ENCODE data around the gene SOX6. TPM values are rescaled to one million over a fixed set of nuclear protein-coding genes. Genes with fewer than 3 reads are reported as not detected.

SOX6 gene
- total RNA-seq, 1 experiment from 2014 or later: 5.1 TPM

GRCh38 chr11:16194566-16194965 is 161.8 kb downstream of the SOX6 start:
- Histone ChIP-seq H3K4me2 (no peak overlapping the region), H4K20me1 (ENCODE audit: insufficient read depth) (no peaks in the 10 kb centered on the region), H3K4me3 (no peak overlapping the region), H3K4me1 (replicated peaks; ENCODE audit: insufficient read depth) (no peaks in the 10 kb centered on the region), H2AFZ (no peak overlapping the region), H3K27ac (no peak overlapping the region), H3K9me3 (ENCODE audit: insufficient read depth, low read depth) (no peaks in the 10 kb centered on the region), H3K9me2 (ENCODE audit: insufficient read depth) (no peaks in the 10 kb centered on the region), H3K79me2 (ENCODE audit: low read depth) (no peaks in the 10 kb centered on the region), H3K27me3 (ENCODE audit: insufficient read depth, low read depth) (no peaks in the 10 kb centered on the region), H3F3A (ENCODE audit: insufficient read depth, low read depth) (no peaks in the 10 kb centered on the region), H3K36me3 (ENCODE audit: low read depth) (no peaks in the 10 kb centered on the region)
- CTCF ChIA-PET: no interaction called here
- TF ChIP-seq EZH2 (IDR thresholded peaks at IDR 0.05; ENCODE audit: low read depth): no peak
- TF ChIP-seq, protein P1, sequence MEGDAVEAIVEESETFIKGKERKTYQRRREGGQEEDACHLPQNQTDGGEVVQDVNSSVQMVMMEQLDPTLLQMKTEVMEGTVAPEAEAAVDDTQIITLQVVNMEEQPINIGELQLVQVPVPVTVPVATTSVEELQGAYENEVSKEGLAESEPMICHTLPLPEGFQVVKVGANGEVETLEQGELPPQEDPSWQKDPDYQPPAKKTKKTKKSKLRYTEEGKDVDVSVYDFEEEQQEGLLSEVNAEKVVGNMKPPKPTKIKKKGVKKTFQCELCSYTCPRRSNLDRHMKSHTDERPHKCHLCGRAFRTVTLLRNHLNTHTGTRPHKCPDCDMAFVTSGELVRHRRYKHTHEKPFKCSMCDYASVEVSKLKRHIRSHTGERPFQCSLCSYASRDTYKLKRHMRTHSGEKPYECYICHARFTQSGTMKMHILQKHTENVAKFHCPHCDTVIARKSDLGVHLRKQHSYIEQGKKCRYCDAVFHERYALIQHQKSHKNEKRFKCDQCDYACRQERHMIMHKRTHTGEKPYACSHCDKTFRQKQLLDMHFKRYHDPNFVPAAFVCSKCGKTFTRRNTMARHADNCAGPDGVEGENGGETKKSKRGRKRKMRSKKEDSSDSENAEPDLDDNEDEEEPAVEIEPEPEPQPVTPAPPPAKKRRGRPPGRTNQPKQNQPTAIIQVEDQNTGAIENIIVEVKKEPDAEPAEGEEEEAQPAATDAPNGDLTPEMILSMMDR (conservative IDR thresholded peaks at IDR 0.05): no peak
- DNase-seq: no peak
- POLR2A ChIA-PET (ENCODE audit: unreplicated experiment): no interaction called here
- BruUV-seq (replicated peaks): no TSS peak
- intact Hi-C loops (cut with micrococcal nuclease; ENCODE audit: unreplicated experiment): no loop called here

DNA sequence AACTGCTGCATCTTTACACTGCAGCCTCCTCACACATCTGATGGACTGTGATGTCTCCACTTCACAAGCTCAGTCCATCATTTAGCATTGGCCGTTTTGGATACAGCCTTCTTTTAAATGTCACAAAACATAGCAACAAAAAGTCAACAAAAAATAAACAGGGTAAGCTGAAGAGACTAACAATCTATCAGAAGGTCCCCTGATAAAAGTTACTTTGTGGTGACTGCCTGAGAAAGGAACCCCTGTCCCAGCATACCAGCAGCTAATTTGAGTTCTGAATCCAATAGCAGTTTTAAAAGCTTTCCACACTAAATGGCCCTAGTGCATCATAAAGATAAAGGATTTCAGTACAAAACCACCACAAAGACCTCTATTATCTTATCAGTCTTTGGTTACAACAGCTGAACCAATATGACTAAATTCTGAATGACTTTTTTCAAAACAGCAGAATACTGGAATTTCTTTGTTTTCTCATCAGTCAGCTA is 162.4 kb downstream of the SOX6 start:
- no peak overlapping the region for H3K4me2 ChIP-seq
- CTCF ChIA-PET: interaction anchor here (0.6 kb wide), 1 partner anchor 1302 kb away, joined by 3 read pairs; the partner anchor contains the start of gene CYP2R1
- H3K36me3 ChIP-seq (ENCODE audit: low read depth): no peaks in the 10 kb centered on the region
- DNase-seq: no peak
- H3K79me2 ChIP-seq (ENCODE audit: low read depth): no peaks in the 10 kb centered on the region
- H3K4me3 ChIP-seq: no peak overlapping the region
- no peak overlapping the region for H3K27ac ChIP-seq
- POLR2A ChIA-PET (ENCODE audit: unreplicated experiment): interaction anchor here (0.6 kb wide), 1 partner anchor 49 kb away, joined by 5 read pairs; no protein-coding TSS in a partner anchor
- BruUV-seq (replicated peaks): no TSS peak
- H4K20me1 ChIP-seq (ENCODE audit: insufficient read depth): no peaks in the 10 kb centered on the region
- no peak overlapping the region for H2AFZ ChIP-seq
- no peaks in the 10 kb centered on the region for H3K4me1 ChIP-seq (replicated peaks; ENCODE audit: insufficient read depth)
- TF ChIP-seq, protein P1 (conservative IDR thresholded peaks at IDR 0.05): no peak
- TF ChIP-seq EZH2 (IDR thresholded peaks at IDR 0.05; ENCODE audit: low read depth): no peak
- H3K9me3 ChIP-seq (ENCODE audit: insufficient read depth, low read depth): no peaks in the 10 kb centered on the region
- no peaks in the 10 kb centered on the region for H3F3A ChIP-seq (ENCODE audit: insufficient read depth, low read depth)
- no peaks in the 10 kb centered on the region for H3K9me2 ChIP-seq (ENCODE audit: insufficient read depth)
- no peaks in the 10 kb centered on the region for H3K27me3 ChIP-seq (ENCODE audit: insufficient read depth, low read depth)
- intact Hi-C loops (cut with micrococcal nuclease; ENCODE audit: unreplicated experiment): no loop called here

DNA sequence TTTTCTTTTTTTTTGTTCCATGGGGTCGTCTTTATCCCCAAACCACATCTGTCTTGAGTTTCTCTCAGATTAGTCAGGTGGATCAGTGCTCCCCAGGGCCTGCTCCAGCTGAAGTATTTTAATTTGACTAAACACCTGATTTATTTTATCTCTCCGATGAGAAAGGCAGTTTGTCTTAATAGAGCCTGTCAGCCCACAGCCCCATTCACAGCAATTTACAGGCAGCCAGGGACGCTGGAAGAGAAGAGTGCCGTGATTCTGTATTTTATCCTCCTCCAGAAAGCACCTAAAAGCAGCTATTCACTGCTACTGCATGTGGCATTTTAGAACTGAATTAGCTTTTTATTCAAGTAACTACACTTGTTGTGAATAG is 164.5 kb downstream of the SOX6 start:
- Histone ChIP-seq H3K27ac (no peak overlapping the region), H4K20me1 (ENCODE audit: insufficient read depth) (no peaks in the 10 kb centered on the region), H3K4me3 (no peak overlapping the region), H3K27me3 (ENCODE audit: insufficient read depth, low read depth) (no peaks in the 10 kb centered on the region), H3K4me1 (replicated peaks; ENCODE audit: insufficient read depth) (no peaks in the 10 kb centered on the region), H3K36me3 (ENCODE audit: low read depth) (no peaks in the 10 kb centered on the region), H3K79me2 (ENCODE audit: low read depth) (no peaks in the 10 kb centered on the region), H3K4me2 (no peak overlapping the region), H3F3A (ENCODE audit: insufficient read depth, low read depth) (no peaks in the 10 kb centered on the region), H3K9me3 (ENCODE audit: insufficient read depth, low read depth) (no peaks in the 10 kb centered on the region), H3K9me2 (ENCODE audit: insufficient read depth) (no peaks in the 10 kb centered on the region), H2AFZ (no peak overlapping the region)
- TF ChIP-seq EZH2 (IDR thresholded peaks at IDR 0.05; ENCODE audit: low read depth): no peak
- no peak for DNase-seq
- BruUV-seq (replicated peaks): no TSS peak
- CTCF ChIA-PET: no interaction called here
- intact Hi-C loops (cut with micrococcal nuclease; ENCODE audit: unreplicated experiment): no loop called here
- POLR2A ChIA-PET (ENCODE audit: unreplicated experiment): no interaction called here

DNA sequence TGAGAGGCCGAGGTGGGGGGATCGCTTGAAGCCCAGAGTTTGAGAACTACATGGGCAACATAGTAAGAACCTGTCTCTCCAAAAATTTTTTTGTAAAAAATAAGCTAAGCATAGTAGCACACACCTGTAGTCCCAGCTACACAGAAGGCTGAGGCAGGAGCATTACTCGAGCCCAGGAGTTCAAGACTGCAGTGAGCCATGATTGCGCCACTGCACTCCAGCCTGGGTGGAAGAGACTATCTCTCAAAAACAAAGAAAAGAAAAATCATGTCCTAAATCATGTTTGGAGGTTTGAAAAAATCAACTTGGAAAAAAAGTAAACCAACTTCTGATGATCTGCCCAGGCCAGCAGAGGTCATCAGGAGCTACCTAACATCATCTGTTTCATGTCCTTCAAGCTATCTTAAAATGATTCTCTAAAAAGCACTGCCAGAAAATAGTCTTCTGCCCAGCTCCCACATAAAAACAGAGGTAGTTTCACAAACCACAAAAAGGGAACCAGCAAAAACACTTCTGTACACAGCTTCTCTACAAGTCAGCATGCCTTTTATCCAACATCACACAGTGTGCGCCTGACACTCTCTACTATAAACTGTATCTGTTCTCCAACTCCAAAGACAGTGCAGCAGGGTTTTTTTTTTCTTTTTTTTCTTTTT is 165.0 kb downstream of the SOX6 start:
- H3K4me1 ChIP-seq (replicated peaks; ENCODE audit: insufficient read depth): no peaks in the 10 kb centered on the region
- no peaks in the 10 kb centered on the region for H3K27me3 ChIP-seq (ENCODE audit: insufficient read depth, low read depth)
- H3K79me2 ChIP-seq (ENCODE audit: low read depth): no peaks in the 10 kb centered on the region
- no peaks in the 10 kb centered on the region for H3K9me3 ChIP-seq (ENCODE audit: insufficient read depth, low read depth)
- H3K36me3 ChIP-seq (ENCODE audit: low read depth): no peaks in the 10 kb centered on the region
- no peak overlapping the region for H2AFZ ChIP-seq
- H3F3A ChIP-seq (ENCODE audit: insufficient read depth, low read depth): no peaks in the 10 kb centered on the region
- POLR2A ChIA-PET (ENCODE audit: unreplicated experiment): no interaction called here
- no peak overlapping the region for H3K4me3 ChIP-seq
- no peak for TF ChIP-seq EZH2 (IDR thresholded peaks at IDR 0.05; ENCODE audit: low read depth)
- TF ChIP-seq, protein P1 (conservative IDR thresholded peaks at IDR 0.05): no peak
- H3K4me2 ChIP-seq: no peak overlapping the region
- CTCF ChIA-PET: no interaction called here
- no peaks in the 10 kb centered on the region for H3K9me2 ChIP-seq (ENCODE audit: insufficient read depth)
- DNase-seq: no peak
- no peaks in the 10 kb centered on the region for H4K20me1 ChIP-seq (ENCODE audit: insufficient read depth)
- intact Hi-C loops (cut with micrococcal nuclease; ENCODE audit: unreplicated experiment): no loop called here
- H3K27ac ChIP-seq: no peak overlapping the region
- no TSS peak for BruUV-seq (replicated peaks)
